MM.1S (cell line): ENCODE results near the gene NOL9.

ENCODE experiments used
- DNase-seq: peaks from one replicate; pipeline ENCODE4 v3.0.0-alpha.2; 2015
- H2AFZ ChIP-seq: fragments of 300-600 bp; sonication (generic); 2 replicates; pipeline ENCODE4 v1.6.0; 2016; ENCODE audit warnings: antibody characterized with exemption, low read length
- H3F3A ChIP-seq: fragments of 300-600 bp; sonication (generic); 2 replicates; pipeline ENCODE4 v1.6.1; 2016; ENCODE audit warnings: mild to moderate bottlenecking, antibody characterized with exemption, low read length, moderate library complexity, mixed read lengths; ENCODE audit not compliant: insufficient read depth
- H3K27ac ChIP-seq: fragments of 300-600 bp; sonication (generic); 2 replicates; pipeline ENCODE4 v1.5.1; 2016; ENCODE audit warnings: mild to moderate bottlenecking, low read length
- H3K27me3 ChIP-seq: fragments of 300-600 bp; sonication (generic); replicated peaks from 2 replicates; pipeline ENCODE4 v1.6.0; 2016; ENCODE audit warnings: low read length; ENCODE audit not compliant: insufficient read depth
- H3K36me3 ChIP-seq: fragments of 300-600 bp; sonication (generic); replicated peaks from 2 replicates; pipeline ENCODE4 v1.6.1; 2016; ENCODE audit warnings: mild to moderate bottlenecking, low read length, mixed read lengths; ENCODE audit not compliant: insufficient read depth
- H3K4me1 ChIP-seq: fragments of 300-600 bp; sonication (generic); 2 replicates; pipeline ENCODE4 v1.6.1; 2016; ENCODE audit warnings: low read length, mixed read lengths
- H3K4me2 ChIP-seq: fragments of 300-600 bp; sonication (generic); 2 replicates; pipeline ENCODE4 v1.6.0; 2016; ENCODE audit warnings: low read depth, low read length
- H3K4me3 ChIP-seq: fragments of 300-600 bp; sonication (generic); 2 replicates; pipeline ENCODE4 v1.5.1; 2016; ENCODE audit warnings: low read length, mixed read lengths
- H3K79me2 ChIP-seq: fragments of 300-600 bp; sonication (generic); 2 replicates; pipeline ENCODE4 v1.6.1; 2016; ENCODE audit warnings: mixed run types, low read length, mixed read lengths
- H3K9ac ChIP-seq: fragments of 300-600 bp; sonication (generic); 2 replicates; pipeline ENCODE4 v1.6.1; 2016; ENCODE audit warnings: low read length, mixed read lengths
- H3K9me2 ChIP-seq: fragments of 300-600 bp; sonication (generic); replicated peaks from 2 replicates; pipeline ENCODE4 v1.6.1; 2016; ENCODE audit warnings: mild to moderate bottlenecking, low read length, mixed read lengths; ENCODE audit not compliant: insufficient read depth
- H3K9me3 ChIP-seq: fragments of 300-600 bp; sonication (generic); replicated peaks from 2 replicates; pipeline ENCODE4 v1.6.1; 2016; ENCODE audit warnings: mild to moderate bottlenecking, low read length, mixed read lengths; ENCODE audit not compliant: insufficient read depth
- H4K20me1 ChIP-seq: fragments of 300-600 bp; sonication (generic); 2 replicates; pipeline ENCODE4 v1.6.1; 2016; ENCODE audit warnings: mild to moderate bottlenecking, low read length, moderate library complexity, mixed read lengths; ENCODE audit not compliant: insufficient read depth
- CTCF ChIP-seq: fragments of 300-600 bp; sonication (generic); IDR thresholded peaks from 2 replicates; pipeline ENCODE4 v1.5.1; 2016; ENCODE audit warnings: antibody characterized with exemption, low read length, mixed read lengths
- EZH2 ChIP-seq: fragments of 300-600 bp; sonication (generic); optimal IDR thresholded peaks from 2 replicates; pipeline ENCODE3; 2017; ENCODE audit warnings: low read depth, mild to moderate bottlenecking, antibody characterized with exemption, low read length, mixed read lengths
- EZH2phosphoT487 ChIP-seq: fragments of 300-600 bp; sonication (generic); IDR thresholded peaks from 2 replicates; pipeline ENCODE4 v1.6.1; 2018; ENCODE audit warnings: antibody characterized with exemption, low read length

NOL9 gene

GRCh38 chr1:6587261-6588005 is 33.1 kb upstream of the NOL9 start:
- no peak overlapping the region for H3K9ac ChIP-seq
- H4K20me1 ChIP-seq, result no peaks in the 10 kb centered on the region
- H3K36me3 ChIP-seq, result no peaks in the 10 kb centered on the region

GRCh38 chr1:6586404-6586816 is 32.1 kb upstream of the NOL9 start:
- peaks cover 13% of the 10 kb centered on the region for H3K79me2 ChIP-seq
- no peaks in the 10 kb centered on the region for H3K9me3 ChIP-seq
- TF ChIP-seq EZH2 (no peak), CTCF (no peak), EZH2phosphoT487 (no peak)
- H4K20me1 ChIP-seq, result no peaks in the 10 kb centered on the region
- DNase-seq, result no peak
- H3K4me2 ChIP-seq, result no peak overlapping the region
- no peak overlapping the region for H3K4me3 ChIP-seq
- H3F3A ChIP-seq, result no peaks in the 10 kb centered on the region; the same call in 1 of the 2 replicates
- H3K9ac ChIP-seq, result no peak overlapping the region
- no peak overlapping the region for H3K27ac ChIP-seq
- H3K9me2 ChIP-seq, result no peaks in the 10 kb centered on the region
- no peaks in the 10 kb centered on the region for H3K27me3 ChIP-seq
- H2AFZ ChIP-seq, result no peak overlapping the region
- H3K4me1 ChIP-seq, result no peaks in the 10 kb centered on the region; the same call in 1 of the 2 replicates
- no peaks in the 10 kb centered on the region for H3K36me3 ChIP-seq

More at GRCh38 chr1:6587261-6588005, 33.1 kb upstream of the NOL9 start:
- DNase-seq, result peak; percentile 17
- no peak for TF ChIP-seq CTCF
- no peak for TF ChIP-seq EZH2phosphoT487
- TF ChIP-seq EZH2, result no peak
- Histone ChIP-seq H3K9me3 (no peaks in the 10 kb centered on the region), H3K4me2 (no peak overlapping the region), H3K79me2 (peaks cover 13% of the 10 kb centered on the region; the same call in 1 of the 2 replicates), H3K4me3 (no peak overlapping the region), H3F3A (no peaks in the 10 kb centered on the region; the same call in 1 of the 2 replicates), H2AFZ (no peak overlapping the region), H3K9me2 (no peaks in the 10 kb centered on the region), H3K27me3 (no peaks in the 10 kb centered on the region), H3K27ac (no peak overlapping the region), H3K4me1 (no peaks in the 10 kb centered on the region)

GRCh38 chr1:6585841-6586240 is 31.5 kb upstream of the NOL9 start:
- no peak overlapping the region for H3K4me2 ChIP-seq
- H3K79me2 ChIP-seq, result peaks cover 13% of the 10 kb centered on the region
- H3K9me3 ChIP-seq, result no peaks in the 10 kb centered on the region
- no peak overlapping the region for H3K27ac ChIP-seq
- no peak for DNase-seq
- H3K36me3 ChIP-seq, result no peaks in the 10 kb centered on the region
- TF ChIP-seq CTCF, result no peak
- TF ChIP-seq EZH2, result no peak
- TF ChIP-seq EZH2phosphoT487, result no peak
- no peaks in the 10 kb centered on the region for H3K9me2 ChIP-seq
- H3K4me1 ChIP-seq, result peaks cover 5% of the 10 kb centered on the region
- no peaks in the 10 kb centered on the region; the same call in 1 of the 2 replicates for H3F3A ChIP-seq
- H3K27me3 ChIP-seq, result no peaks in the 10 kb centered on the region
- H2AFZ ChIP-seq, result no peak overlapping the region
- no peaks in the 10 kb centered on the region for H4K20me1 ChIP-seq
- no peak overlapping the region for H3K4me3 ChIP-seq
- no peak overlapping the region for H3K9ac ChIP-seq
